ENCODE measurements around the gene RIOK2. TPM values are rescaled to one million over a fixed set of nuclear protein-coding genes. Genes with fewer than 3 reads are reported as not detected.

RIOK2 gene
- total and polyA plus RNA-seq, 2 of the 8 experiments (the other 6 are each of a cell fraction or from before 2014, with no cell fraction given), result 5.4 to 35.0 TPM

DNA sequence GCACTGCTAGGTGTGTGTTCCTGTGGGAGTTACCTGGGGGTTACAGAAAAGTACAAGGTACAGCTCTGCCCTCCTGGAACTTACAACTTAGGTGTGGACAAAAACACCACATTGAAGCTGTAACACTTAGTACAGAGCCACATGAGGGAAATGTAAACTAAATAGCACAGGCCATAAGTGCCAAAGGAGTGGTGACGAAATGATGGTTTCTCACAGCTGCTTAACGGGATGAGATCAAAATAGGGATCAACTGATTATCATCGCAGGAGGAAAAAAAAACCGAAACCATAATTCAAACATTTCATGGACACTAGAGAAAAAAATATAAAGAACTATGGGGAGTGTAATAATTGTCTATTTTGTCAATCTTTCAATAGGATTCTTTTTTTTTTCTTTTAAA lies 46.6 kb downstream of the RIOK2 start:
- Histone ChIP-seq H3K79me2 (ENCODE audit: control insufficient read depth in 1 of 2, insufficient read depth in 2 of 2, low read length in 2 of 2) (no peaks in the 10 kb centered on the region), H3K56ac (replicated peaks; ENCODE audit: insufficient read length, low read depth, low read length) (no peak overlapping the region), H2BK5ac (ENCODE audit: low read depth, low read length) (no peak overlapping the region), H2BK12ac (ENCODE audit: low read depth, low read length) (no peak overlapping the region), H4K8ac (ENCODE audit: extremely low read depth, insufficient read depth, low read length) (no peak overlapping the region), H4K20me1 (replicated peaks in 1 of 2; ENCODE audit: control insufficient read depth in 1 of 2, insufficient read depth in 2 of 2, low read length in 2 of 2) (no peaks in the 10 kb centered on the region), H2BK15ac (ENCODE audit: low read length) (no peak overlapping the region), H3K4me1 (replicated peaks in 1 of 4; ENCODE audit: control insufficient read depth in 3 of 4, insufficient read depth in 4 of 4, low read length in 3 of 4) (peaks cover 0 to 10% (median 8%) of the 10 kb centered on the region in 4 experiments; a peak in 3 of 7 replicates), H2BK120ac (replicated peaks; ENCODE audit: low read depth, low read length) (no peak overlapping the region), H3K23ac (ENCODE audit: insufficient read length) (no peak overlapping the region), H3K4me2 (ENCODE audit: insufficient read depth in 1 of 2, low read depth in 2 of 2, low read length in 2 of 2) (no peak overlapping the region), H3K9ac (replicated peaks in 1 of 4; ENCODE audit: extremely low read depth in 1 of 4, low read depth in 3 of 4, low read length in 3 of 4) (no peak overlapping the region), H3K36me3 (ENCODE audit: control insufficient read depth in 2 of 4, insufficient read depth in 4 of 4, low read length in 3 of 4) (no peaks in the 10 kb centered on the region), H3K27ac (ENCODE audit: low read depth, low read length) (no peak overlapping the region), H3K27me3 (replicated peaks in 1 of 4; ENCODE audit: control insufficient read depth in 3 of 4, extremely low read depth in 1 of 4, insufficient read depth in 3 of 4, low read length in 3 of 4) (no peaks in the 10 kb centered on the region), H3K4ac (replicated peaks; ENCODE audit: insufficient read length, low read depth, low read length) (no peak overlapping the region), H3K4me3 (ENCODE audit: extremely low read depth in 1 of 4, insufficient read depth in 2 of 4, low read depth in 3 of 4, low read length in 4 of 4) (no peak overlapping the region), H3K79me1 (ENCODE audit: low read depth, low read length) (no peaks in the 10 kb centered on the region), H2AK5ac (ENCODE audit: low read depth, low read length) (no peak overlapping the region), H4K5ac (ENCODE audit: insufficient read length, low read depth, low read length) (no peak overlapping the region), H3K9me3 (ENCODE audit: insufficient read depth in 2 of 2, low read depth in 1 of 2, low read length in 1 of 2) (no peaks in the 10 kb centered on the region), H2BK20ac (ENCODE audit: low read length) (no peak overlapping the region), H3K23me2 (ENCODE audit: low read depth, low read length) (no peaks in the 10 kb centered on the region; the same call in 1 of the 2 replicates), H4K91ac (replicated peaks; ENCODE audit: insufficient read length, low read length) (no peak overlapping the region), H3K18ac (ENCODE audit: extremely low read depth, low read length) (no peak overlapping the region), H3K14ac (ENCODE audit: insufficient read length) (no peak overlapping the region), H2AFZ (ENCODE audit: low read length) (no peak overlapping the region)
- DNase-seq (ENCODE audit: low read depth in 1 of 2, low spot score in 2 of 2), result no peak
- ChIA-PET POLR2A (ENCODE audit: partially characterized antibody) (no interaction called here), CTCF (ENCODE audit: partially characterized antibody) (interaction anchor here (1.1 to 2.5 kb wide), 4 partner anchors 9 to 268 kb away, joined by 3 to 9 read pairs (median 6); no protein-coding TSS in a partner anchor)
- 91% methylated on average over 4 of the region's 4 CpGs; no CpG with 5 or more reads in 1 of the 2 experiments for WGBS, 2 experiments (ENCODE audit: extremely low coverage in 1 of 2, insufficient coverage in 1 of 2, insufficient read length in 1 of 2, insufficient replicate concordance in 2 of 2, low coverage in 1 of 2, low lambda C conversion rate in 2 of 2, missing lambda C conversion rate in 1 of 2)
- FAIRE-seq, result no peak
- TF ChIP-seq SAP30 (IDR thresholded peaks at IDR 0.05; ENCODE audit: insufficient read depth, insufficient replicate concordance, low read length) (no peak), TBP (IDR thresholded peaks at IDR 0.05; ENCODE audit: low read depth, low read length) (no peak), SP2 (IDR thresholded peaks at IDR 0.05; ENCODE audit: low read length) (no peak), CHD2 (IDR thresholded peaks at IDR 0.05; ENCODE audit: low read length) (no peak), ZNF274 (IDR thresholded peaks at IDR 0.05; ENCODE audit: borderline replicate concordance, extremely low read depth, low read length) (no peak), TCF12 (IDR thresholded peaks at IDR 0.05; ENCODE audit: low read depth, low read length) (no peak)
- TF ChIP-seq, protein P1, sequence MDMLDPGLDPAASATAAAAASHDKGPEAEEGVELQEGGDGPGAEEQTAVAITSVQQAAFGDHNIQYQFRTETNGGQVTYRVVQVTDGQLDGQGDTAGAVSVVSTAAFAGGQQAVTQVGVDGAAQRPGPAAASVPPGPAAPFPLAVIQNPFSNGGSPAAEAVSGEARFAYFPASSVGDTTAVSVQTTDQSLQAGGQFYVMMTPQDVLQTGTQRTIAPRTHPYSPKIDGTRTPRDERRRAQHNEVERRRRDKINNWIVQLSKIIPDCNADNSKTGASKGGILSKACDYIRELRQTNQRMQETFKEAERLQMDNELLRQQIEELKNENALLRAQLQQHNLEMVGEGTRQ (IDR thresholded peaks at IDR 0.05; ENCODE audit: low read length), result no peak
- TF ChIP-seq, protein P2, sequence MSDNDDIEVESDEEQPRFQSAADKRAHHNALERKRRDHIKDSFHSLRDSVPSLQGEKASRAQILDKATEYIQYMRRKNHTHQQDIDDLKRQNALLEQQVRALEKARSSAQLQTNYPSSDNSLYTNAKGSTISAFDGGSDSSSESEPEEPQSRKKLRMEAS (IDR thresholded peaks at IDR 0.05), result no peak
